Measurements from ENCODE around the gene CFAP157. TPM values are rescaled to one million over a fixed set of nuclear protein-coding genes. Genes with fewer than 3 reads are reported as not detected.

The CFAP157 gene
- total RNA-seq, 1 donor from 2014 or later = 25.9 TPM

DNA sequence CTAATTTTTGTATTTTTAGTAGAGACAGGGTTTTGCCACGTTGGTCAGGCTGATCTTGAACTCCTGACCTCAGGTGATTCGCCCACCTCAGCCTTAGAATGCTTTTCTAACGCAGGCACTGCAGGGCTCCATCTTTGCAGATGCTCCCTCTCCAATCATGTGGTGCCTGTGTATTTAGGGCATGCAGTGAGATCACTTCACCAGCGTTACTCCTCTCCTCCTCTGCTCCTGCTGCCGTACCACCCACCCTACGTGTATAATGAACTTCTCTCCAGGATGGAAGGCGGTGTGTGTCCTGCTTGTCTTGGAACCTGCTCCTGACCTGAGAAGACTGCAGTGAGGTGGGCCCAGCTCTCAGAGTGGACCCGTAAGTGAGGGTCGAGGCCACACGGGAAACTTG is 13.6 kb upstream of the CFAP157 start:
- no peaks in the 10 kb centered on the region for H3K27me3 ChIP-seq (ENCODE audit: low read depth)
- intact Hi-C loops (cut with DNase I) = no loop called here
- TF ChIP-seq, protein P1, sequence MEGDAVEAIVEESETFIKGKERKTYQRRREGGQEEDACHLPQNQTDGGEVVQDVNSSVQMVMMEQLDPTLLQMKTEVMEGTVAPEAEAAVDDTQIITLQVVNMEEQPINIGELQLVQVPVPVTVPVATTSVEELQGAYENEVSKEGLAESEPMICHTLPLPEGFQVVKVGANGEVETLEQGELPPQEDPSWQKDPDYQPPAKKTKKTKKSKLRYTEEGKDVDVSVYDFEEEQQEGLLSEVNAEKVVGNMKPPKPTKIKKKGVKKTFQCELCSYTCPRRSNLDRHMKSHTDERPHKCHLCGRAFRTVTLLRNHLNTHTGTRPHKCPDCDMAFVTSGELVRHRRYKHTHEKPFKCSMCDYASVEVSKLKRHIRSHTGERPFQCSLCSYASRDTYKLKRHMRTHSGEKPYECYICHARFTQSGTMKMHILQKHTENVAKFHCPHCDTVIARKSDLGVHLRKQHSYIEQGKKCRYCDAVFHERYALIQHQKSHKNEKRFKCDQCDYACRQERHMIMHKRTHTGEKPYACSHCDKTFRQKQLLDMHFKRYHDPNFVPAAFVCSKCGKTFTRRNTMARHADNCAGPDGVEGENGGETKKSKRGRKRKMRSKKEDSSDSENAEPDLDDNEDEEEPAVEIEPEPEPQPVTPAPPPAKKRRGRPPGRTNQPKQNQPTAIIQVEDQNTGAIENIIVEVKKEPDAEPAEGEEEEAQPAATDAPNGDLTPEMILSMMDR (IDR thresholded peaks at IDR 0.05) = no peak
- H3K4me1 ChIP-seq = no peaks in the 10 kb centered on the region
- DNase-seq (no peak), ATAC-seq (no peak)
- peaks cover 59% of the 10 kb centered on the region for H3K36me3 ChIP-seq
- H3K4me3 ChIP-seq = no peak overlapping the region
- no peak overlapping the region for H3K27ac ChIP-seq
- no peaks in the 10 kb centered on the region for H3K9me3 ChIP-seq

DNA sequence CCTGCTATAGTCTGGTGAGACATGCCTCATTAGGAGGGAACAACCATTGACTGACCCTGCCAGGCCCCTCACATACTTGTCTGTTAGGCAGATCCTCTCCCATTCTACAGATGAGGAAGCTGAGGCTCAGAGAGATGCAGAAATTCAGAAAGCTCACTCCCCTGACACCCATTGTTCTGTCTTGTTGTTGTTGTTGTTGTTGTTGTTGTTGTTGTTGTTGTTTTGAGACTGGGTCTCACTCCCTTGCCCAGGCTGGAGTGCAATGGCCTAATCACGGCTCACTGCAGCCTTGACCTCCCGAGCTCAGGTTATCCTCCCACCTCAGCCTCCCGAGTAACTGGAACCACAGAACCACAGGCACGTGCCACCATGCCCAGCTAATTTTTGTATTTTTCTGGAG is 13.1 kb upstream of the CFAP157 start:
- H3K9me3 ChIP-seq = no peaks in the 10 kb centered on the region
- no peak overlapping the region for H3K4me3 ChIP-seq
- no peaks in the 10 kb centered on the region for H3K4me1 ChIP-seq
- intact Hi-C loops (cut with DNase I) = no loop called here
- no peak overlapping the region for H3K27ac ChIP-seq
- peaks cover 53% of the 10 kb centered on the region for H3K36me3 ChIP-seq
- TF ChIP-seq, protein P1 (IDR thresholded peaks at IDR 0.05) = no peak
- ATAC-seq (no peak), DNase-seq (no peak)
- H3K27me3 ChIP-seq (ENCODE audit: low read depth) = no peaks in the 10 kb centered on the region

DNA sequence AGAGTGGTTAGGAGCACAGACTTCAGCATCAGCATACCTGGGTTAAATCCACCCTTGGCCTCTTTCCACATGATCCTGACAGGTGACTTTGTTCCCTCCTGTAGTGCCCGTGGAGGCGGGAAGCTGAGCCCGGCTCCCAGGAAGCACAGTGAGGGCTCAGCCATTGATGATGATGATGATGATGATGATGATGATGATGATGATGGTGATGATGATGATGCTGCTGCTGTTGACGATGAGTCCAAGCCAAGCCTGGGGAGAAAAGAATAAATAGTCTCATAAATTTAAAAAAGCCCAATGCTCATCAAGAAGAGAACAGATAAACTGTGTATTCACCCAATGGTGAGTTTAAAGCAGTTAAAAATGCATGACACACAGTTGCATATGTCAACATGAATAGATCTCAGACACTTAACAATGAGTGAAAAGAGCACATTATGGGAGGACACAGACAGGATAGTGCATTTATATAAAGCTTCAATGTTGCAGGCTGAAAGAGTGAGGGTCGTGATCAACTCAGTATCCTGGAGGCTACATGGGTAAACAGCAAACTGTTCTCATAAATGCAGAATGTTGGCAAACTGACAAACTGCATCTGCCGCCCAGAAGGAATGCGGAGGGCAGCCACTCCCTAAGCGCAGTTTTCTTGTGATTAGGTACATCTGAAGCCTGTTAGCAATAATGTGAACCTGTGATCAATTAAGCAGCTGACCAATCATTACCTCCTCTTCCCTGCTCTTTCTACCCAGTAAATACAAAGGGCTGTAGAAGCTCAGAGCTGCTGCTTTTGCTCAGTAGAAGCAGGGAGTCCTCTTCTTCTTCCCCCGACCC is 11.7 kb upstream of the CFAP157 start:
- no peak for ATAC-seq
- Histone ChIP-seq H3K4me3 (no peak overlapping the region), H3K36me3 (peaks cover 40% of the 10 kb centered on the region), H3K27me3 (ENCODE audit: low read depth) (no peaks in the 10 kb centered on the region), H3K27ac (no peak overlapping the region), H3K4me1 (no peaks in the 10 kb centered on the region), H3K9me3 (no peaks in the 10 kb centered on the region)
- DNase-seq = no peak
- TF ChIP-seq, protein P1 (IDR thresholded peaks at IDR 0.05) = no peak
- intact Hi-C loops (cut with DNase I) = no loop called here

DNA sequence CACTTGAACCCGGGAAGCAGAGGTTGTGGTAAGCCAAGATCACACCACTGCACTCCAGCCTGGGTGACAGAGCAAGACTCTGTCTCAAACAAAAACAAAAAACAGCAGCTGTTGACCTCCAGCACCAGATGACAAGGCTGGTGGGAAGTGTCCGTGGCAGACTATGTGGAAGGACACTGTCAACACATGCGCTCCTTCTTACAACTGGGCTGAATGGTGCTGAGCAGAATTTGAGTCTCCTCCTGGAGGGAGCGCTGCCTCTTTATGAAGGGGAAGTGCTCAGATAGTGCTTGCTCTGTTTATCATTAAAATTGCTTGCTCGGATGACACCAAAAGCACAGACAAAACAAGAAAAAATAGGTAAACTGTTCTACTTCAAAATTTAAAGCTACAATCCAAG is 9.2 kb upstream of the CFAP157 start:
- H3K9me3 ChIP-seq = no peaks in the 10 kb centered on the region
- TF ChIP-seq, protein P1 (IDR thresholded peaks at IDR 0.05) = no peak
- H3K4me1 ChIP-seq = no peaks in the 10 kb centered on the region
- peaks cover 16% of the 10 kb centered on the region for H3K36me3 ChIP-seq
- no peak for DNase-seq
- no peak overlapping the region for H3K27ac ChIP-seq
- no peak overlapping the region for H3K4me3 ChIP-seq
- ATAC-seq = no peak
- intact Hi-C loops (cut with DNase I) = no loop called here
- H3K27me3 ChIP-seq (ENCODE audit: low read depth) = no peaks in the 10 kb centered on the region

DNA sequence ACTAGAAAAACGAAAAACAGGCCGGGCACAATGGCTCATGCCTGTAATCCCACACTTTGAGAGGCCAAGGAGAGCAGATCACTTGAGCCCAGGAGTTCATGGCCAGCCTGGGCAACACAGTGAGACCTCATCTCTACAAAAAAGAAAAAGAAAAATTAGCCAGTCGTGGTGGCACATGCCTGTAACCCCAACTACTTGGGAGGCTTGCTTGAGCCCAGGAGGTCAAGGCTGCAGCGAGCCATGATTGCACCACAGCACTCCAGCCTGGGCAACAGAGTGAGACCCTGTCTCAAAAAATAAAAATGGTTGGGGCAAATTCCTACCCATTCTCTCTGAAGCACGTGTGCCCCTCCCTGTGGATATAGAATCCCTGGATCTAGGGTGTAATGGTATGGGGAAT is 8.4 kb upstream of the CFAP157 start:
- H3K36me3 ChIP-seq = peaks cover 10% of the 10 kb centered on the region
- intact Hi-C loops (cut with DNase I) = no loop called here
- H3K4me1 ChIP-seq = no peaks in the 10 kb centered on the region
- no peak overlapping the region for H3K27ac ChIP-seq
- H3K27me3 ChIP-seq (ENCODE audit: low read depth) = no peaks in the 10 kb centered on the region
- no peaks in the 10 kb centered on the region for H3K9me3 ChIP-seq
- TF ChIP-seq, protein P1 (IDR thresholded peaks at IDR 0.05) = no peak
- ATAC-seq (no peak), DNase-seq (no peak)
- H3K4me3 ChIP-seq = no peak overlapping the region

Data from lower lobe of right lung (tissue), 2 donors.